Temporal lobe (tissue), 2 donors: ENCODE results near the gene LTA. TPM values are rescaled to one million over a fixed set of nuclear protein-coding genes. Genes with fewer than 3 reads are reported as not detected.

ENCODE experiments used
- small RNA-seq: library from RNA; depleted of rRNA; stranded (forward); fragments of <200 nt; gene quantifications from one replicate; pipeline ENCODE3, GENCODE V24; 2014; ENCODE audit warnings: low replicate concordance
- total RNA-seq: library from RNA; depleted of rRNA; stranded (reverse); fragments of >200 nt; gene quantifications from one replicate; pipeline ENCODE4 v1.2.3, GENCODE V29; 2014

The LTA gene
- total RNA-seq, 1 donor from 2014 or later = not detected

Small RNA genes within 50 kb of the gene (small RNA-seq; reads per million reads assigned to genes)
- gene SNORA38 (4.2 reads per million, percentile 91 among the genes with 10 or more reads in this experiment), gene SNORD117 (444 reads per million, percentile 98 among the genes with 10 or more reads in this experiment), gene SNORD84 (not detected), gene UQCRHP1 (not detected)

Other genes with a start within 250 kb of the LTA start
- 15.2 TPM for gene HLA-B, start 215.1 kb upstream of the LTA start, total RNA-seq
- 0.49 TPM for gene MICA, start 168.7 kb upstream of the LTA start, total RNA-seq
- 0.25 TPM for gene MICB, start 74.1 kb upstream of the LTA start, total RNA-seq
- not detected for gene MCCD1, start 43.3 kb upstream of the LTA start, total RNA-seq
- gene DDX39B, start 30.3 kb upstream of the LTA start, total RNA-seq = 230 TPM
- gene ATP6V1G2, start 25.7 kb upstream of the LTA start, total RNA-seq = 57.5 TPM
- gene NFKBIL1, start 24.7 kb upstream of the LTA start, total RNA-seq = 10.6 TPM
- gene TNF, start 3.3 kb downstream of the LTA start, total RNA-seq = not detected
- not detected for gene LTB, start 10.1 kb downstream of the LTA start, total RNA-seq
- 0.74 TPM for gene LST1, start 14.0 kb downstream of the LTA start, total RNA-seq
- not detected for gene NCR3, start 20.7 kb downstream of the LTA start, total RNA-seq
- 5.7 TPM for gene AIF1, start 42.9 kb downstream of the LTA start, total RNA-seq
- gene PRRC2A, start 48.4 kb downstream of the LTA start, total RNA-seq = 55.1 TPM
- gene BAG6, start 80.4 kb downstream of the LTA start, total RNA-seq = 136 TPM
- 0.98 TPM for gene APOM, start 83.6 kb downstream of the LTA start, total RNA-seq
- gene C6orf47, start 88.5 kb downstream of the LTA start, total RNA-seq = 11.6 TPM
- gene GPANK1, start 92.7 kb downstream of the LTA start, total RNA-seq = 8.9 TPM
- 55.8 TPM for gene CSNK2B, start 93.8 kb downstream of the LTA start, total RNA-seq
- 3.4 TPM for gene LY6G5B, start 97.7 kb downstream of the LTA start, total RNA-seq
- gene LY6G5C, start 108.8 kb downstream of the LTA start, total RNA-seq = 1.2 TPM
- 40.3 TPM for gene ABHD16A, start 131.0 kb downstream of the LTA start, total RNA-seq
- gene LY6G6F, start 134.6 kb downstream of the LTA start, total RNA-seq = not detected
- 0.74 TPM for gene LY6G6D, start 143.1 kb downstream of the LTA start, total RNA-seq
- 0.25 TPM for gene LY6G6C, start 149.5 kb downstream of the LTA start, total RNA-seq
- gene MPIG6B, start 151.1 kb downstream of the LTA start, total RNA-seq = not detected
- gene DDAH2, start 157.0 kb downstream of the LTA start, total RNA-seq = 108 TPM
- 16.5 TPM for gene CLIC1, start 164.2 kb downstream of the LTA start, total RNA-seq
- 2.5 TPM for gene MSH5, start 167.7 kb downstream of the LTA start, total RNA-seq
- 0.74 TPM for gene SAPCD1, start 190.4 kb downstream of the LTA start, total RNA-seq
- 0.98 TPM for gene VWA7, start 205.0 kb downstream of the LTA start, total RNA-seq
- 41.1 TPM for gene VARS1, start 223.5 kb downstream of the LTA start, total RNA-seq
- 10.3 TPM for gene LSM2, start 234.7 kb downstream of the LTA start, total RNA-seq
- 3.7 TPM for gene HSPA1L, start 243.0 kb downstream of the LTA start, total RNA-seq
- gene HSPA1A, start 243.3 kb downstream of the LTA start, total RNA-seq = 351 TPM